Muscle of back (tissue), 11 donors: Measurements from ENCODE around the gene PRDM2. TPM values are rescaled to one million over a fixed set of nuclear protein-coding genes. Genes with fewer than 3 reads are reported as not detected.
A peak's percentile ranks its signal among the peaks of the same experiment; 100 is the strongest.

Source experiments
- DNase-seq, 3 donors: peaks; one replicate each; pipeline versions ENCODE4 v3.0.0 to v3.0.0-alpha.2; 2013
- polyA plus RNA-seq, 10 donors: library from polyadenylated mRNA; unstranded; fragments of 120-200 nt; gene quantifications; one replicate each; pipeline ENCODE4 v1.2.1, GENCODE V29; 2013; ENCODE audit not compliant: insufficient read length in 10 of 10

PRDM2 gene
- polyA plus RNA-seq, 10 donors = 28.3 to 43.8 (median 38.3) TPM

- no peak for DNase-seq
These were observed 85.0 kb downstream of the PRDM2 start for GRCh38 chr1:13784971-13785370.

- no peak for DNase-seq
These were observed 86.6 kb downstream of the PRDM2 start for GRCh38 chr1:13786541-13786940.

- DNase-seq = no peak
These were observed 88.8 kb downstream of the PRDM2 start for GRCh38 chr1:13788795-13789194.

- no peak for DNase-seq
These were observed 90.5 kb downstream of the PRDM2 start for GRCh38 chr1:13790290-13791030.

- DNase-seq = peak in 1 of 3 donors; percentile 59
These were observed 92.4 kb downstream of the PRDM2 start for GRCh38 chr1:13792419-13792818.

- no peak for DNase-seq
These were observed 93.2 kb downstream of the PRDM2 start for GRCh38 chr1:13793088-13793730.

GRCh38 chr1:13794231-13795187, 94.5 kb downstream of the PRDM2 start:
- no peak for DNase-seq

GRCh38 chr1:13797397-13797796, 97.4 kb downstream of the PRDM2 start:
- no peak for DNase-seq

GRCh38 chr1:13798120-13798519, 98.1 kb downstream of the PRDM2 start:
- DNase-seq = no peak

GRCh38 chr1:13799502-13800283, 99.7 kb downstream of the PRDM2 start:
- no peak for DNase-seq

GRCh38 chr1:13801232-13801631, 101.2 kb downstream of the PRDM2 start:
- no peak for DNase-seq

- no peak for DNase-seq
These were observed 101.9 kb downstream of the PRDM2 start for GRCh38 chr1:13801655-13802486.

- no peak for DNase-seq
These were observed 103.0 kb downstream of the PRDM2 start for GRCh38 chr1:13802782-13803545.

- no peak for DNase-seq
These were observed 103.7 kb downstream of the PRDM2 start for GRCh38 chr1:13803546-13804239.

GRCh38 chr1:13804240-13804633, 104.2 kb downstream of the PRDM2 start:
- DNase-seq = no peak

- no peak for DNase-seq
These were observed 105.4 kb downstream of the PRDM2 start for GRCh38 chr1:13805431-13805830.

- no peak for DNase-seq
These were observed 106.1 kb downstream of the PRDM2 start for GRCh38 chr1:13806108-13806507.

- DNase-seq = peak in 1 of 3 donors; percentile 25
These were observed 107.2 kb downstream of the PRDM2 start for GRCh38 chr1:13807209-13807608.

GRCh38 chr1:13808729-13809131, 108.7 kb downstream of the PRDM2 start:
- DNase-seq = no peak
